ENCODE results near the gene PRAMEF12. TPM values are rescaled to one million over a fixed set of nuclear protein-coding genes. Genes with fewer than 3 reads are reported as not detected.

The PRAMEF12 gene
- total RNA-seq, 1 experiment from 2014 or later, result not detected

DNA sequence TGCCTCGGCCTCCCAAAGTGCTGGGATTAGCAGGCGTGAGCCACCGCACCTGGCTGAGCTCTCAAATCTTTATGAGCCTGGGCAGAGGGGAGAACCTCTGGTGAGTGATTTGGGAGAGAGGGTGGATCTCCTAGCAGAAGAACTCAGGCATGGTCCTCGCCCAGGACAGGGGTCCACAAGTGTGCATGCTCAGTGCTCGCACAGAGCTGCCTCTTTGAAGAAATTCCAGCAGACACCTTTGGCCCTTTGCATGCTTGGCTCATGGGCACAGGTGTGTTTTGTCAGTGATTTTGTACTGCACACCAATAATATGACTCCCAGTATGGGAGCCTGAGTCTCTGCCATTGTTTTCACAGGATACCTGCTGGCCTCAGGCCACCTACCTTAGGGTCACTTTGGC lies 11.8 kb upstream of the PRAMEF12 start:
- no peaks in the 10 kb centered on the region for H4K20me1 ChIP-seq (ENCODE audit: insufficient read depth, low read depth, low read length)
- no peak overlapping the region for H2AFZ ChIP-seq (ENCODE audit: low read length)
- H3K79me2 ChIP-seq (ENCODE audit: low read length), result no peaks in the 10 kb centered on the region
- DNase-seq, result no peak
- H3K9me3 ChIP-seq (ENCODE audit: low read length), result no peaks in the 10 kb centered on the region
- no peaks in the 10 kb centered on the region for H3K27me3 ChIP-seq (ENCODE audit: low read length)
- no peaks in the 10 kb centered on the region for H3K9me2 ChIP-seq (replicated peaks; ENCODE audit: insufficient read depth, low read length)
- H3K4me2 ChIP-seq (ENCODE audit: low read depth, low read length, poor library complexity, severe bottlenecking), result no peak overlapping the region
- H3K36me3 ChIP-seq (ENCODE audit: insufficient read depth, low read length), result no peaks in the 10 kb centered on the region
- H3K9ac ChIP-seq (ENCODE audit: low read length), result no peak overlapping the region
- no peaks in the 10 kb centered on the region for H3K4me1 ChIP-seq (ENCODE audit: low read length)
- no peak overlapping the region for H3K27ac ChIP-seq (ENCODE audit: low read length)
- H3K4me3 ChIP-seq (ENCODE audit: low read length), result no peak overlapping the region

DNA sequence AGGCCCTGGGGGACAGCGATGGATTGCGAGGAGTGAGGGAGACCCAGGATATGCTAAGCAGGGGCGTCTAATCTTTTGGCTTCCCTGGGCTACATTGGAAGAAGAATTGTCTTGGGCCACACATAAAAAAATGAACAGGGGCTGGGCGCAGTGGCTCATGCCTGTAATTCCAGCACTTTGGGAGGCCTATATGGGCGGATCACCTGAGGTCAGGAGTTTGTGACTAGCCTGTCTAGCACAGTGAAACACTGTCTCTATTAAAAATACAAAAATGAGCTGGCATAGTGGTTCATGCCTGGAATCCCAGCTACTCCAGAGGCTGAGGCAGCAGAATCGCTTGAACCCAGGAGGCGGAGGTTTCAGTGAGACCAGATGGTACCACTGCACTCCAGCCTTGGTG lies 10.8 kb upstream of the PRAMEF12 start:
- H3K4me1 ChIP-seq (ENCODE audit: low read length), result no peaks in the 10 kb centered on the region
- no peaks in the 10 kb centered on the region for H3K9me2 ChIP-seq (replicated peaks; ENCODE audit: insufficient read depth, low read length)
- H3K36me3 ChIP-seq (ENCODE audit: insufficient read depth, low read length), result no peaks in the 10 kb centered on the region
- H3K27ac ChIP-seq (ENCODE audit: low read length), result no peak overlapping the region
- DNase-seq, result no peak
- H2AFZ ChIP-seq (ENCODE audit: low read length), result no peak overlapping the region
- no peak overlapping the region for H3K4me3 ChIP-seq (ENCODE audit: low read length)
- no peaks in the 10 kb centered on the region for H3K79me2 ChIP-seq (ENCODE audit: low read length)
- H3K9me3 ChIP-seq (ENCODE audit: low read length), result no peaks in the 10 kb centered on the region
- no peak overlapping the region for H3K4me2 ChIP-seq (ENCODE audit: low read depth, low read length, poor library complexity, severe bottlenecking)
- H3K27me3 ChIP-seq (ENCODE audit: low read length), result no peaks in the 10 kb centered on the region
- H4K20me1 ChIP-seq (ENCODE audit: insufficient read depth, low read depth, low read length), result no peaks in the 10 kb centered on the region
- H3K9ac ChIP-seq (ENCODE audit: low read length), result no peak overlapping the region

- no peaks in the 10 kb centered on the region for H3K4me1 ChIP-seq (ENCODE audit: low read length)
- H3K36me3 ChIP-seq (ENCODE audit: insufficient read depth, low read length), result no peaks in the 10 kb centered on the region
- H3K4me2 ChIP-seq (ENCODE audit: low read depth, low read length, poor library complexity, severe bottlenecking), result no peak overlapping the region
- no peak overlapping the region for H3K9ac ChIP-seq (ENCODE audit: low read length)
- H4K20me1 ChIP-seq (ENCODE audit: insufficient read depth, low read depth, low read length), result no peaks in the 10 kb centered on the region
- no peak for DNase-seq
- no peak overlapping the region for H3K4me3 ChIP-seq (ENCODE audit: low read length)
- no peaks in the 10 kb centered on the region for H3K9me2 ChIP-seq (replicated peaks; ENCODE audit: insufficient read depth, low read length)
- H3K27ac ChIP-seq (ENCODE audit: low read length), result no peak overlapping the region
- H2AFZ ChIP-seq (ENCODE audit: low read length), result no peak overlapping the region
- no peaks in the 10 kb centered on the region for H3K9me3 ChIP-seq (ENCODE audit: low read length)
- H3K79me2 ChIP-seq (ENCODE audit: low read length), result no peaks in the 10 kb centered on the region
- H3K27me3 ChIP-seq (ENCODE audit: low read length), result no peaks in the 10 kb centered on the region
Observed at GRCh38 chr1:12763479-12763878, 10.1 kb upstream of the PRAMEF12 start.

DNA sequence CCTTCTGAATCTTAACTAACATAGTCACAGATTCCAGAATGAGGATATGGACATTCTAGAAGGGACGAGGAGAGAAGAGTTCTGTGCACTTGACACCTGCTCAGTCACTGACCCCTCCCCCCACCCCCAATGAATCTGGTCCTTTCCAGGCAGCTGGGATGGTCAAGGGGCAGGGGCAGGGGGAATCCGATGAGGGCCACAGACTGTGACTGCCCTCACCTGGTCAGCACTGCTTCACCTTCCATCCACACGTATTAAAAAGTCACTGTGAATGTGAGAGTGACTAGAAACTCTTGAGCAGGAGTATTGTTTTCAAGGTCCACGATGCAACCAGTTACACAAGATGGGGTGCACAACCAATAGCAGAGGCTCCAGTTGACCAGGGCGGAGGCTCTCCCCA lies 9.5 kb upstream of the PRAMEF12 start:
- Histone ChIP-seq H3K27ac (ENCODE audit: low read length) (no peak overlapping the region), H3K4me1 (ENCODE audit: low read length) (no peaks in the 10 kb centered on the region)
- no peak for DNase-seq

GRCh38 chr1:12769031-12769430 lies 4.5 kb upstream of the PRAMEF12 start:
- DNase-seq, result no peak
- no peaks in the 10 kb centered on the region for H4K20me1 ChIP-seq (ENCODE audit: insufficient read depth, low read depth, low read length)
- no peaks in the 10 kb centered on the region for H3K4me1 ChIP-seq (ENCODE audit: low read length)
- H3K4me3 ChIP-seq (ENCODE audit: low read length), result no peak overlapping the region
- H3K9me3 ChIP-seq (ENCODE audit: low read length), result no peaks in the 10 kb centered on the region
- H3K27me3 ChIP-seq (ENCODE audit: low read length), result no peaks in the 10 kb centered on the region
- H3K79me2 ChIP-seq (ENCODE audit: low read length), result no peaks in the 10 kb centered on the region
- H3K4me2 ChIP-seq (ENCODE audit: low read depth, low read length, poor library complexity, severe bottlenecking), result no peak overlapping the region
- no peaks in the 10 kb centered on the region for H3K9me2 ChIP-seq (replicated peaks; ENCODE audit: insufficient read depth, low read length)
- no peak overlapping the region for H2AFZ ChIP-seq (ENCODE audit: low read length)
- H3K9ac ChIP-seq (ENCODE audit: low read length), result no peak overlapping the region
- no peaks in the 10 kb centered on the region for H3K36me3 ChIP-seq (ENCODE audit: insufficient read depth, low read length)
- H3K27ac ChIP-seq (ENCODE audit: low read length), result no peak overlapping the region

More for the DNA sequence above, 9.5 kb upstream of the PRAMEF12 start:
- no peaks in the 10 kb centered on the region for H4K20me1 ChIP-seq (ENCODE audit: insufficient read depth, low read depth, low read length)
- no peak overlapping the region for H2AFZ ChIP-seq (ENCODE audit: low read length)
- H3K4me3 ChIP-seq (ENCODE audit: low read length), result no peak overlapping the region
- H3K27me3 ChIP-seq (ENCODE audit: low read length), result no peaks in the 10 kb centered on the region
- no peak overlapping the region for H3K9ac ChIP-seq (ENCODE audit: low read length)
- no peaks in the 10 kb centered on the region for H3K9me3 ChIP-seq (ENCODE audit: low read length)
- no peaks in the 10 kb centered on the region for H3K79me2 ChIP-seq (ENCODE audit: low read length)
- no peaks in the 10 kb centered on the region for H3K9me2 ChIP-seq (replicated peaks; ENCODE audit: insufficient read depth, low read length)
- H3K4me2 ChIP-seq (ENCODE audit: low read depth, low read length, poor library complexity, severe bottlenecking), result no peak overlapping the region
- H3K36me3 ChIP-seq (ENCODE audit: insufficient read depth, low read length), result no peaks in the 10 kb centered on the region

- no peak overlapping the region for H3K4me2 ChIP-seq (ENCODE audit: low read depth, low read length, poor library complexity, severe bottlenecking)
- H3K9ac ChIP-seq (ENCODE audit: low read length), result no peak overlapping the region
- H3K36me3 ChIP-seq (ENCODE audit: insufficient read depth, low read length), result no peaks in the 10 kb centered on the region
- H3K27ac ChIP-seq (ENCODE audit: low read length), result no peak overlapping the region
- no peaks in the 10 kb centered on the region for H3K9me3 ChIP-seq (ENCODE audit: low read length)
- H3K27me3 ChIP-seq (ENCODE audit: low read length), result no peaks in the 10 kb centered on the region
- H3K9me2 ChIP-seq (replicated peaks; ENCODE audit: insufficient read depth, low read length), result no peaks in the 10 kb centered on the region
- no peaks in the 10 kb centered on the region for H3K4me1 ChIP-seq (ENCODE audit: low read length)
- no peak overlapping the region for H3K4me3 ChIP-seq (ENCODE audit: low read length)
- no peaks in the 10 kb centered on the region for H3K79me2 ChIP-seq (ENCODE audit: low read length)
- no peak for DNase-seq
- no peaks in the 10 kb centered on the region for H4K20me1 ChIP-seq (ENCODE audit: insufficient read depth, low read depth, low read length)
- H2AFZ ChIP-seq (ENCODE audit: low read length), result no peak overlapping the region
Observed at GRCh38 chr1:12769976-12770505, 3.5 kb upstream of the PRAMEF12 start.

DNA sequence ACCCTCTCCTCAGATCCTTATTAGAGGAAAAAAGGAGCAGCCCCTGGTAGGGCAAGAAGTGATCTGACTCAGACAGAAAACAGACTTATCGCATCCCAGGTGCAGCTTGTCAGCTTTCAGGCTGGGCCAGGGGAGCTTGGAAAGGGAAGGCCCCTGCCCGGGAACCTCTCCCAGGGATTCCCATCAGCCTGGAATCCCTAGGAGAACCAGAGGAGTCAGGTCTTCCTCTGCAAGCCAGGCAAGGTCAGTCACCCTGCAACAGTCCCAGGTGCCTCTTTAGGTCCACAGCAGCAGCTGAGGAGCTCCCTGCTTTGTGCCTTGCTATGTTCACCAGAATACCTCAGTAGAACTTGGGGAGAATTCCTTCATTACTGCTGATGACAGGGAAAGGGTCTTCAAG lies 2.9 kb upstream of the PRAMEF12 start:
- Histone ChIP-seq H3K4me1 (ENCODE audit: low read length) (no peaks in the 10 kb centered on the region), H3K27me3 (ENCODE audit: low read length) (no peaks in the 10 kb centered on the region), H3K4me2 (ENCODE audit: low read depth, low read length, poor library complexity, severe bottlenecking) (no peak overlapping the region), H3K9ac (ENCODE audit: low read length) (no peak overlapping the region), H3K4me3 (ENCODE audit: low read length) (no peak overlapping the region), H2AFZ (ENCODE audit: low read length) (no peak overlapping the region), H4K20me1 (ENCODE audit: insufficient read depth, low read depth, low read length) (no peaks in the 10 kb centered on the region), H3K36me3 (ENCODE audit: insufficient read depth, low read length) (no peaks in the 10 kb centered on the region), H3K9me3 (ENCODE audit: low read length) (no peaks in the 10 kb centered on the region), H3K27ac (ENCODE audit: low read length) (no peak overlapping the region), H3K79me2 (ENCODE audit: low read length) (no peaks in the 10 kb centered on the region), H3K9me2 (replicated peaks; ENCODE audit: insufficient read depth, low read length) (no peaks in the 10 kb centered on the region)
- DNase-seq, result no peak

DNA sequence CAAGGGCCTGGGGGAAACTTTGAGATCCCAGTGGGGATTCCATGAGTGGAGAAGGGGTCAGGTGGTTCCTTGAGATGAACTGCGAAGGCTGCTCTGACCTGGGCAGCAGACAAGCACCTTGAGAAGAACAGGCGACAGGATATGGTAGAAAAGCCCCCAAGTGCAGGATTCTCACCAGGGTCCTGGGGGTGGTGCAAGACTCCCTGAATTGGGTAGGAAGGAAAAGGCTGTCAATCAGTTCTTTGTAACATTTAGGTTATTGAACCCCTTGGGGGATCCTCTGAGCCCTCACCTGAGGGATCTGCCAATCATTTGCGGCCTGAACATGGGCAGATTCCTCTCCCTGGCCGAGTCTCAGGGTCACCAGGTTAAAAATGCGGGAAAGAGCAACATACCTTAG lies 2.4 kb upstream of the PRAMEF12 start:
- H3K79me2 ChIP-seq (ENCODE audit: low read length), result no peaks in the 10 kb centered on the region
- no peaks in the 10 kb centered on the region for H3K9me3 ChIP-seq (ENCODE audit: low read length)
- H4K20me1 ChIP-seq (ENCODE audit: insufficient read depth, low read depth, low read length), result no peaks in the 10 kb centered on the region
- no peaks in the 10 kb centered on the region for H3K27me3 ChIP-seq (ENCODE audit: low read length)
- DNase-seq, result no peak
- H3K36me3 ChIP-seq (ENCODE audit: insufficient read depth, low read length), result no peaks in the 10 kb centered on the region
- no peak overlapping the region for H2AFZ ChIP-seq (ENCODE audit: low read length)
- no peak overlapping the region for H3K4me3 ChIP-seq (ENCODE audit: low read length)
- no peak overlapping the region for H3K9ac ChIP-seq (ENCODE audit: low read length)
- no peaks in the 10 kb centered on the region for H3K9me2 ChIP-seq (replicated peaks; ENCODE audit: insufficient read depth, low read length)
- no peaks in the 10 kb centered on the region for H3K4me1 ChIP-seq (ENCODE audit: low read length)
- no peak overlapping the region for H3K4me2 ChIP-seq (ENCODE audit: low read depth, low read length, poor library complexity, severe bottlenecking)
- no peak overlapping the region for H3K27ac ChIP-seq (ENCODE audit: low read length)

GRCh38 chr1:12772520-12772919 lies 1.0 kb upstream of the PRAMEF12 start:
- H3K27me3 ChIP-seq (ENCODE audit: low read length), result no peaks in the 10 kb centered on the region

More at GRCh38 chr1:12772520-12772919, 1.0 kb upstream of the PRAMEF12 start:
- no peak for DNase-seq
- no peaks in the 10 kb centered on the region for H3K79me2 ChIP-seq (ENCODE audit: low read length)
- H2AFZ ChIP-seq (ENCODE audit: low read length), result no peak overlapping the region
- no peak overlapping the region for H3K9ac ChIP-seq (ENCODE audit: low read length)
- H3K9me2 ChIP-seq (replicated peaks; ENCODE audit: insufficient read depth, low read length), result no peaks in the 10 kb centered on the region
- H3K4me1 ChIP-seq (ENCODE audit: low read length), result no peaks in the 10 kb centered on the region
- no peaks in the 10 kb centered on the region for H3K9me3 ChIP-seq (ENCODE audit: low read length)
- no peaks in the 10 kb centered on the region for H3K36me3 ChIP-seq (ENCODE audit: insufficient read depth, low read length)
- no peak overlapping the region for H3K4me2 ChIP-seq (ENCODE audit: low read depth, low read length, poor library complexity, severe bottlenecking)
- H3K4me3 ChIP-seq (ENCODE audit: low read length), result no peak overlapping the region
- no peaks in the 10 kb centered on the region for H4K20me1 ChIP-seq (ENCODE audit: insufficient read depth, low read depth, low read length)
- H3K27ac ChIP-seq (ENCODE audit: low read length), result no peak overlapping the region
